Activated gamma-delta T cell treated with Interleukin-2 at 50 U/mL for 16 hours (primary cell): ENCODE data around the gene MED12.

Experiments
- DNase-seq: peaks from one replicate; pipeline ENCODE4 v3.0.0-alpha.2; 2020

MED12 gene

DNA sequence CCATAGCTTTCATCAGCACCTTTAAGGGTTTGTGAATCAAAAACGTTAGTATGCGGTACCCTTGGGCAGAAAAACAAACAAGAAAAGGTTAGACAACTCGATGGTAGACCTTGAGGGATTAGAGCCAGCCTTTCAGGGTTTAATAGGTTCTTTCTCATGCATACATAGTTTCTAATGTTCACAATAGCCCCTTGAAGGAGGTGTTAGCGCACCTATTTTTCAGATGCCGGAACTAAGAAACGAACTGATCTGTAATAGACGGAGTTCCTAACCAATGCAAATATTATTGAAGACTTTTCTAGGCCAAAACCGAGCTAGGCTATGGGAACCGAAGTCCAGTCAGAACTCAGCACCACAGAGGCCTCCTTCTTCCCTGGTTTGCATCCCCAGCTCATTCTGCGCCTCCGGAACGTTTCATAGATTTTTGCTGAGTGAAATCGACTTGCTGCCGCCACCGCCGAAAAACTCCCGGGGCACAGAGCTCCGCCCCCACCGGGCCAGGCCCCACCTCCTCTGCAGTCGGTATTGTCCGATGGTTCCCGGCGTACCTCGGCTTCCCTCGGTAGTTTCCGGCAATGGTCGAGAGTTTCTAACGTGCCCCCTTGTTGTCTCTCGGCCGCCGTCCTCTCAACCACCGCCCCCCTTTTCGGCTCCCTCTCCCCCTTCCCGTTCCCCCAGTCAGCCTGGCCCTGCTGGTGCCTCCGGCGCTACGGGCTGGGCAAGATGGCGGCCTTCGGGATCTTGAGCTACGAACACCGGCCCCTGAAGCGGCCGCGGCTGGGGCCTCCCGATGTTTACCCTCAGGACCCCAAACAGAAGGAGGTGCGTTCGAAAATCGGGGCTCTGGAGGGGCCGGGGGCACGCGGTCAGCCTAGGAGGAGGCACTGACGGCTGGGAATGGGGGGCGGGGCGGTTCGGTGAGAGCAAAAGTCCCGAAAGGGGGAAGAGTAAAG, at the start of gene MED12:
Gene MED12 (plus strand): TSS at position 565 of the 953 bp plus-strand sequence. CDS start 159 bp downstream, at position 724.
- peak; percentile 78 for DNase-seq

DNA sequence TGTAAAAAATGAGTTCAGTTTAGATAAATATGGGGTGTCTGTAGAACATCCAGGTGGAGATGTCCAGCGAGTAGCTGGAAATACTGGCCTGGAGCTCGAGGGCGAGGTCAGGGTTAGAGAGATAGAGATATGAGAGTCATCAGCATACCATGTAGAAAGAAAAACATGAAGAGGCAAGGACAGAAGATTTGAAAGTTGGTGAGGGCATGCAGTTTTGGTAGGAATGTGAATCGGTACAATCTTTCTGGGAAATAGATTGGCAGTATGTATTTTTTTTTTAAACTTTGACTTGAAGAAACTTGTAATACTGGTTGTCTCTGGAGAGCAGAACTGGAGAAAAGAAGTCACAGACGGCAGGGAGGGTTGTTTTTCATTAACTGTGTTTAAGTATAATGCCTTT, 47.9 kb upstream of the MED12 start:
- no peak for DNase-seq

DNA sequence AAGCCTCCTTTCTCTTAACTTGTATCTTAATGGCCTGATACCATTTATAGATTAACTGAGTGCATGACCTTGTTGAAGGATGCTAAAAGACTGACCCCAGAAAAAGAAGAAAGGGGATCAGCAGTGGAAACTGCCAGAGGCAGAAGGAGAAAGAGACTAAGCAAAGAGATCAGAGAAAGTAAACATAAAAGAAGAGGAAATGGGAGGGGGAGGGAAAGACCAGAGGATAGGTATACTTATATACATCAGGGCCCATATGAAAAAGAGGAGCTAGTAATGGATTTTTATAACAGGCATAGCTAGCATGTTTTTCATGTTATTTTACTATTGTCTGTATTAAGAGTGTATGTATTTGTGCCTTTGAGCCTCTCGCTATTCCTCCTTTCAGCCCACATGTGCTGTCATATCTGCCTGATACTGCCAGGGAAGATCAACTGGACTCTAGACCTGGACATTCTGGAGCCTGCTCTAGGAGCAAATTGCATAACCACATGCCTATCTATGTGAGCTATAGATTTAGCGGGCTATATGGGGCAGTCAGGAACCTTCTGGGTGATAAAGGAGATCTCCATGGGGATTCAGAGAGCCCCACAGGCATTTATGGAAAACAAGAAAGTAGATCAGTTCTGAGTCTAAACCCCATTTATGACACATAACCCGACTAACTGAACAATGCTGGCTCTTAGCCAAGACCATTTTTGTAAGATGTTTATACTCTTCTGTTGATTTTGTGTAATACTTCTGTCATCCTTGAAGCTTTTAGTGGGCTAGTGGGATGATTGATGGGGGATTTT, 36.9 kb upstream of the MED12 start:
- no peak for DNase-seq

DNA sequence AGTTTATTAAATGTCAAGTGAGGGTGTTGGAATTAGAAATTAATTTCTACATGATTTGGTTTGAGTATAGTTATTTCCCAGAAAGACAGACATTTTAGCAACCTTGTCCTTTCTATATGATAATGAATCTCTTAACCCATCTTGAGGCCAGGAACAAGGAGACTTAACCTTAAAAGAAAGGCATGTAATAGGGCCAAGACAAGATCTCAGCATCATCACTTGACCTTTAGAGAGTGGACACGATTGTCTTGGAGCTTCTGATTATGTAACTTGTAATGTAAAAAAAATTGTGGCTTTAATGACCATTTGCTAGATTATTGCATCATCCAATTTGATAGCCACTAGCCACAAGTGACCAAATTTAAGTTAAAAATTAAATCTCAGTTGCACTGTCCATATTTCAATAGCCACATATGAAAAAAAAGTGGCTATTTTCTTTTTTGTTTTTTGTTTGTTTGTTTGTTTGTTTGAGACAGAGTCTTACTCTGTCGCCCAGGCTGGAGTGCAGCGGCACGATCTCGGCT, 36.2 kb upstream of the MED12 start:
- no peak for DNase-seq

DNA sequence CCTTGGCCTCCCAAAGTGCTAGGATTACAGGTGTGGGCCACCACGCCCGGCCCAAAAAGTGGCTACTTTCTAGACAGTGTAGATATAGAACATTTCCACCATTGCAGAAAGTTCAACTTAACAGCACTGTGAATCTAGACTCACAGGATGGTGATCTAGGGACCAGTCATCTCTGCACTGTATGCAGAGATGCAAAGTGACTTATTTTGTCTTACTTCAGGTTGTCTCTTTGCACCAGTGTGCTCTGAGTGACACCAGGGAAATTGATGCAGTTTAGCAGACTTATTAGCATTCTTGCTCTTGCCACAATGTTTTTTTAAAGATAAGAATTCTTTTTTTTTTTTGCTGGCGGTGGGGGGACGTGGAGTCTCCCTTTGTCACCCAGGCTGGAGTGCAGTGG, 35.6 kb upstream of the MED12 start:
- DNase-seq, result no peak

DNA sequence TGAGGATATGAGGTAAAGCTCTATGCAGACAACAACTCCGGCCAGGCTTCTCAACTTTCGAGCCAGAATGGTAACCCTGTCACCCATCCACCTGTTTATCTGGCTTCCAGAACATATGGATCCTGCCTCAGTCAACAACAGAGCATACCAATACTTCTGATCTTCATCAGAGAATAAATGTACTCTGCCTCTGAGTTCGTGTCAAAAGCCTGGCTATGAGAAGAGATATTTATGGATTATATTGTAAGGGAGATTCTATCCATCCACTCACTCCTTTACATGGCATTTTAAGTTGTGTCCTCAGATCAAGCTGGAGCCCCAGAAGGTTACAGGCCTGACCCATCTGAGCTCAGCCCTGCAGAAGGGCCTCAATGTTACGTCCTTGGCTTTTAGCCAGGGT, 32.5 kb upstream of the MED12 start:
- DNase-seq, result no peak

DNA sequence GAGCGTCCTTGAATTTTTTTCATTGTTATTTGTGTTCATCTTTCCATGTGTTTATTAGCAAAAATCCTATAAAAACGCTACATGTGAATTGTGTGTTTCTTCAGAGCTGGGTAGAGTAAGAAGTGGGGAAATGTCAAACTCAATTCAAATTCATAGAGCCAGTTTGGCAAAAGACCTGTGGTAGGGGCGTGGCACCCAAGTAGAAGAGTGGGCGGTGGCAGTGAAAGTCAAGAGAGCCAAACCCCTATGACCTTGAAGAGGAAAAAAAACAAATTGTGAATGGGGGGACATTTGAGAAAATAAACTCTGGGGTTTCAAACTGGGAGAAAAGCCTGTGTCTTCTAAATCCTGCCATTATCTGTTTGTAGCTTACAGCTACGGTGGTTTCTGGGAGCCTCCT, 27.1 kb upstream of the MED12 start:
- DNase-seq, result no peak

DNA sequence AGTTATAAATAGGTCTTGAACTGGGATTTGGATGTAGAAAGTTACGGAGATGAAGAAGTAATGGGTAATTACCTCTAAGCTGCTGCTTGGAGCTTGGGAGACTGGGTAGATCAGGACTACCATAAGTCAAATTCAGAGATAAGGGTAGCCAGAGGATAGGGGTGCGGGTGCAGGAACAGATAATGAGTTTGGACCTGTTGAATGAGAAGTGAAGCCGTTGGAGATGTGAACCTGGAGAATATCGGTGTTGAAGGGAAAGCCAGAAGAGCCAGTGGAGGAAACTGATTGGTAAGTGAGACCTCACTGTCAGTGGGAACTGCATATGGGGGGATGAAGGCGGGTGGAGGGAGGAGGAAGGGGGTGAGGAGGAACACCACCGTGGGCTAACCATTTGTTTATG, 23.4 kb upstream of the MED12 start:
- no peak for DNase-seq

DNA sequence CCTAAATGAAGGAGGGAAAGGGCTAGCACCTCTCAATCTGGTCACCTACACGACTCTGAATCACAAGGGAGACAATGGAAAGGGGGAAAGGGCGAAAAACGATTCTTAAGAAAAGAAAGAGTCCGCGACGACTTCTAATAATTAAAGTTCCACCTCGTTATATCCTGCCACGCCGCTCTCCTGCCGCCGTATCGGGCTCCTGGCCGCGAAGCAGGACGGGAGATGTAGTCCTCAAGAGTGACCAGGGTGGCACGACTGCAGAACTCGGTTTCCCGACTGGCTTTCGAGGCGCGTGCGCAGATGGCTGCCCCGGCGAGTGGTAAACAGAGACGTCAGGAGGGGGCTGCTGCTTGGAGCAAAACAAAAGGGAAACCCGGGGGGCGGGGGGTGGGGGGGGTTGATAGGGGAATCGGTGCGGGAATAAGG, 22.8 kb upstream of the MED12 start, which contains the start of gene FOXO4:
Gene FOXO4 (plus strand): TSS at position 297 of the 426 bp plus-strand sequence. CDS start 678 bp downstream, outside the sequence.
- DNase-seq, result peak; percentile 86

DNA sequence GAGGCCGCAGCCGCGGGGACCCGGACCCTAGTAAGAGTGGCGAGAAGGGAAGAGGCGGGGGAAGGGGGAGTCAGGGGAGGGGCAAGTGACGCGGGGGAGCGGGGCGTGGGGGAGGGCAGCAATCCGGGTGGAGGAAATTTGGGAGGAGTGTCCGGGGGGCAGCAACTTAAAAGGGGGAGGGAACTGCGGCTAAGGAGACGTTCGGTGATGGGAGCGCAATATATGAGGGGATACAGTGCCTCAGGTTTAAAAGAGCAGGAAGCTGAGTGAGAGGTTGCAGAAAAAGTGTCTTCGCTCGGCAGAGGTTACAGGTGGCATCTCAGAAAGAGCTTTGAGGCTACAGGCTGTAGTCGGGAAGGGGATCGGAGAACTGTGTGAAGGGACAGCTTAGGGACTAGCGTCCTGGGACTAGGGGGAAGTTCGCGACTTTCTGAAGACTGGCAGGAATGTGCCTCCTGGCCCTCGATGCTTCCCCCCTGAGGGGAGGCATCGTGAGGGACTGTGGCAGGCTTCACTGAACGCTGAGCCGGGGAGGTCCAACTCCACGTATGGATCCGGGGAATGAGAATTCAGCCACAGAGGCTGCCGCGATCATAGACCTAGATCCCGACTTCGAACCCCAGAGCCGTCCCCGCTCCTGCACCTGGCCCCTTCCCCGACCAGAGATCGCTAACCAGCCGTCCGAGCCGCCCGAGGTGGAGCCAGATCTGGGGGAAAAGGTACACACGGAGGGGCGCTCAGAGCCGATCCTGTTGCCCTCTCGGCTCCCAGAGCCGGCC, 22.2 kb upstream of the MED12 start:
- peak; percentile 59 for DNase-seq

DNA sequence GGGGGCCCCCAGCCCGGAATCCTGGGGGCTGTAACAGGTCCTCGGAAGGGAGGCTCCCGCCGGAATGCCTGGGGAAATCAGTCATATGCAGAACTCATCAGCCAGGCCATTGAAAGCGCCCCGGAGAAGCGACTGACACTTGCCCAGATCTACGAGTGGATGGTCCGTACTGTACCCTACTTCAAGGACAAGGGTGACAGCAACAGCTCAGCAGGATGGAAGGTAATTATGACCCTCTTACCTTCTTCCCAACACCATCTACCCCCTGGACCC, 21.7 kb upstream of the MED12 start:
- DNase-seq, result no peak

DNA sequence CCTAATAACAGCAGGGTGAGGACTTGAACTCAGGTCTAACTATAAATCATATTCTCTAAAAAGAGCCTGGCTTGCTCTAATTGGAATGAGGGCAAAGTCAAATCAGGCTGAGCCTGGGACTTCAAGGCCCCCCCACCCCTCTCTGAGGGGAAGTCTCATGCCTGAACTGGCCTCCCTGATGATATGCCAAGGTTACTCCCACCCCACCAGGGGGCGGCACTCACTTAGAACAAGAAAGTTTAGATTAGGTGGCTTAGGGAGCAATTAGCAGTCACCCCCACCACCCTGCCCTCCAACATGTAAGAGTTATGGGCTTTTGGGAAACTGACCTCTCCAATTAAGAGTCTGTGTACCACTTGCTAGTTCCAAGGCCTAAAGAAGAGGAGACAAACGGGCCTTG, 20.1 kb upstream of the MED12 start:
- peak; percentile 80 for DNase-seq

DNA sequence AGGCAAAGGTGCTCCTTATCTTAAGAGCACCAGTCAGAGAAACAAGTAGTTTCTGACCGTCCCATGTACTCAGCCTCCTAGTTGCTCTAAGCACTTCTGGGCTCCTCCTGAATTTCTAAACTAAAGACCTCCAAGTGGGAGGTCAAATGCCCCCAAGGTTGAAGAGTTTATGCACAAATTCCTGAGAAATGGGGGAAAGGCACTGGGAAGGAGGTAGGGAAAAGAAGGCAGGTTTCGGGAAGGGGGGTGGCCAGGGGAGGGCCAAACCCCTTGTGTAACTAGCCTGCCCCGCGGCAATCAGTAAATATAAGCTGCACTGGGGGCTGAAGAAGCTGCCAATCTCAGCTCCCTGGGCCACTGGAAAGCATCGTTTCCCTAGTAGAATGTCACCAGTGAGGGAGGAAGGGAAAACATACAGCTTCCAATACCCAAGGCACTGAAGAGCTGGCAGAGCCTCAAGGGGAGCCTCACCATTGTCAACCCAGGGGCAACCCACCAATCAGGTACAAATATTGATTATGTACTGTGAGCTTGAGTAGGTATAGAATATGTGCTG, 19.4 kb upstream of the MED12 start:
- DNase-seq, result no peak

DNA sequence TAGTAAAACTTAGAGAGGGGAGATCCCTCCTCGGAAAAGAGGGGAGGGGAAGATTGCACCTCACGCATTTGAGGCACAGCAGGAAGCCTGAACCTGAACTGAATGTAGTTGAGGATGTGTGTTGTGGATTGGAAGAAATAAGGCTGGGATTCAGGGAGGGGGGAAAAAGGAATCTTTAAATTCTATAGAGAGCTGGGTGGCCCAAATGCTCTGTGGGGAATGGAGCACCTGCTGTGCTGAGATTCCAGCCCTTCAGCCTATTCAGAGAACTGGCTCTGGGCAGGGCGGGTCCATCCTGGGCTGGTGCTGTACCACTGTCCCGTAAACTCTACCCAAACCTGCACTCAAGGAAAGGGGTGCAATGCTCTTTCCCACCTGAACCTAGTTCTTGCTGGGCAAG, 18.7 kb upstream of the MED12 start:
- DNase-seq, result no peak

DNA sequence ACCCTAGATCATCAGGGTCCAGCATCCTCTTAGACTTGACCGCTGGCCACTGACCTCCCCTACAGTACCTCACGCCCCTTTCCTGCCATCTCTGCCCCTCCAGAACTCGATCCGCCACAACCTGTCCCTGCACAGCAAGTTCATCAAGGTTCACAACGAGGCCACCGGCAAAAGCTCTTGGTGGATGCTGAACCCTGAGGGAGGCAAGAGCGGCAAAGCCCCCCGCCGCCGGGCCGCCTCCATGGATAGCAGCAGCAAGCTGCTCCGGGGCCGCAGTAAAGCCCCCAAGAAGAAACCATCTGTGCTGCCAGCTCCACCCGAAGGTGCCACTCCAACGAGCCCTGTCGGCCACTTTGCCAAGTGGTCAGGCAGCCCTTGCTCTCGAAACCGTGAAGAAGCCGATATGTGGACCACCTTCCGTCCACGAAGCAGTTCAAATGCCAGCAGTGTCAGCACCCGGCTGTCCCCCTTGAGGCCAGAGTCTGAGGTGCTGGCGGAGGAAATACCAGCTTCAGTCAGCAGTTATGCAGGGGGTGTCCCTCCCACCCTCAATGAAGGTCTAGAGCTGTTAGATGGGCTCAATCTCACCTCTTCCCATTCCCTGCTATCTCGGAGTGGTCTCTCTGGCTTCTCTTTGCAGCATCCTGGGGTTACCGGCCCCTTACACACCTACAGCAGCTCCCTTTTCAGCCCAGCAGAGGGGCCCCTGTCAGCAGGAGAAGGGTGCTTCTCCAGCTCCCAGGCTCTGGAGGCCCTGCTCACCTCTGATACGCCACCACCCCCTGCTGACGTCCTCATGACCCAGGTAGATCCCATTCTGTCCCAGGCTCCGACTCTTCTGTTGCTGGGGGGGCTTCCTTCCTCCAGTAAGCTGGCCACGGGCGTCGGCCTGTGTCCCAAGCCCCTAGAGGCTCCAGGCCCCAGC, 17.6 kb upstream of the MED12 start:
- DNase-seq, result peak; percentile 16

DNA sequence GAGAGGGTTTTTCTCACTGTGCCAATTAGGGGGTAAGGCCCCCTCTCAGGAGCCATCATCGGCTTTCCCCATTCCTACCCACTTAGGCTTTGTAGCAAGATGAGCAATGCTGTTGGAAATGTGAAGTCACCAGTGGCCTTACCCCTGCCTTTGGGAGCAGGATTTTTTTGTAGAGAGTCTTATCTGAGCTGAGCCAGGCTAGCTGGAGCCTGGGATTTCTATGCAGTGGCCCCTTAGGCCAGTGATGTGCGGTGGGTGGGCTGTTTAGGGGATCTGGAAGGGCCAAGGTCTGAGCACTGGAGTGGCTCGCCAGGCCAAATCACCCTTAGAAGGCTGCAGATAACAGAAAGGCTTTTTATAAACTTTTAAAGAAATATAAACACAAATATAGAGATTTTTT, 16.1 kb upstream of the MED12 start:
- DNase-seq, result no peak

DNA sequence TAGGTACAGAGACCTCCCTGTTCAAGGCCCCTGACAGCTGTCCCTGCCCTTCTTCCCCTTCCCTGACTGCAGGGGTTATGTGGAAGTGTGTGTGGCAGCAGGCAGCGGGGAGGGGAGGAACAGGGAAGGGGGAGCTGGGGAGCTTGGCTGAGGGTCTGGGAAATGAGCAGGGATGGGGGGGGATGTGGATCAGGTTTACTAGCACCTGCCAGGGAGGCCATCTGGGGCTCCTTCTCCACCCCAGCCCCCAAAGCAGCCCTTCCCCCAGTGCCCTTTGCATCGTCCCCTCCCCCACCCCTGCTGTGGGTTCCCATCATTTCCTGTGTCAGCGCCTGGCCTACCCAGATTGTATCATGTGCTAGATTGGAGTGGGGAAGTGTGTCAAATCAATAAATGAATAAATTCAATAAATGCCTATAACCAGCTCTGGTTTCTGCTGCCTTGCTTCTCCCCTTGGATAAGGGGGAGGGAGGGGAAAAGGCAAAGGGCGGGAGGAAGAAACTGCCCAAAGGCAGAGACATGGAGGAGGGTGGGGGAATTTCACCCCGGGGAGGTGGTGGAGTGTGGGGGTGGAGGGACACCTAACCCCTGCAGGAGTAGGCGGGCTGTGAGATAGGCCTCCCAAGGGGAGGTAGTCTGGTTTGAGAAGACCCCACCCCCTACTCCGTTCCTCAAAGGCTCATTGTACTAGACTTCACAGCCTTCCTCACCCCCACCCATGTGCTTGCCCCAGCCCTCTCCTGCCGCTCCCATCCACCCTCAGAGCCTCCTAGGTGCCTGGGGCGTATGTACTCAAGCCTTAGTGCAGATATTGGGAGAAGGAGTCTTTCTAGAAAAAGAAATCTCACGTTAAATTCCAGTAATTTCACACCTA, 15.0 kb upstream of the MED12 start:
- DNase-seq, result peak; percentile 62

DNA sequence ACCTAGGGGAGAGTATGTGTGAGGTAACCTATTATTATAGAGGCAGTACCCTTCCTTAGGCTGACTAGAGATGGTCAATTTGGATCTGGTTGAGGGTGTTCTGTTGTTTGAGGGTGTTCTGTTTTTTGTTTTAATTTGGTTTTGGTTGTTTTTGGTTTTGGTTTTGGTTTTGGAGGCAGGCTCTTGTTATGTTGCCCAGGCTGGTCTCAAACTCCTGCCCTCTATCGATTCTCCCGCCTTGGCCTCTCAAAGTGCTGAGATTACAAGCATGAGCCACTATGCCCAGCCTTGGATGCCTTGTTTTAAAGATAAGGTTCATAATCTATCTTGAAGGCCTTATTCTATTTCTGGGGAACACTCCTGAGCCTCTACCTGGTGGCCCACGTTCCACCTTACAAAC, 12.8 kb upstream of the MED12 start:
- DNase-seq, result no peak

DNA sequence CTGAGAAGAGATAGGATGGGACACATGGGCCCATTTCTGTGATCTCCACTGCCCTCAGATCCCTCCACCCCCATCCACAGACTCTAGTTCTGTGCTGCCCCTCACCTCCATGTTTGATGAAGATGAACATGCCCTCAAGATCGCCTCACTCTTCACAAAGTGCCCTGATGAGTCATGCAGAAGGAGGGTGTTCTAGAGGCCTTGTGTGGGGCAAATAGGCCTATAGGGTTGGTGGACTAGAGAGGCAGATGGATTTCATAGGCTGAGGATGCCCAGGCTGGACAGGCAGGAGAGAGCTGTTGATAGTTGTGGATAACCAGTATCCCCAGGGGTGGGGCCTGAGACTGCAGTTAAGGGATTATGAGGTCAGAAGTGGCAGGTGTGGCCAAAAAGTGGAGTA, 12.0 kb upstream of the MED12 start, which contains the start of gene CXorf65:
Gene CXorf65 (minus strand): TSS at position 314 of the 400 bp plus-strand sequence. CDS start 184 bp downstream, at position 130.
- no peak for DNase-seq

DNA sequence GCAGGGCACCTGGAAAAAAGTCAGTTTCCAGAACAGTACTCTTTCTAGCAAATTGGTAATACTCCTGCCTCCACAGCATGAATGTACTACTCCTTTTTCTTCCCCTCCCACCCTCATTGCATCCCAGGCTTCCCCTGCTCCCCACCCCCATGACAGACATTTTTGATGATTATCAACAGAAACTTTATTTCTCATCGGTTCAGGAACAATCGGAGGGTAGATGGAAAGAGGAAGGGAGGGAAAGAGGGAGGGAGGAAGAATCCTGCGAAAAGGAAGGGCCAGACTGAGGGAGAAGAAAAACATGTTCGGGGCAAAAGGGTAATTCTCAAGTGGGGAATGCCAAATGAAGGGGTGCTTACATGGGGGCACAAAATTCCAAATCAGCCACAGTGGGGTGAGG, 11.2 kb upstream of the MED12 start:
- no peak for DNase-seq
